HG02938 (cell line): ENCODE measurements around the gene FAT3.

ENCODE experiments used
- ATAC-seq: cut with Tn5 transposase; IDR thresholded peaks from one replicate; pipeline ENCODE4 v1.9.1; 2021; ENCODE audit warnings: mild to moderate bottlenecking, moderate library complexity; ENCODE audit not compliant: unreplicated experiment

FAT3 gene

DNA sequence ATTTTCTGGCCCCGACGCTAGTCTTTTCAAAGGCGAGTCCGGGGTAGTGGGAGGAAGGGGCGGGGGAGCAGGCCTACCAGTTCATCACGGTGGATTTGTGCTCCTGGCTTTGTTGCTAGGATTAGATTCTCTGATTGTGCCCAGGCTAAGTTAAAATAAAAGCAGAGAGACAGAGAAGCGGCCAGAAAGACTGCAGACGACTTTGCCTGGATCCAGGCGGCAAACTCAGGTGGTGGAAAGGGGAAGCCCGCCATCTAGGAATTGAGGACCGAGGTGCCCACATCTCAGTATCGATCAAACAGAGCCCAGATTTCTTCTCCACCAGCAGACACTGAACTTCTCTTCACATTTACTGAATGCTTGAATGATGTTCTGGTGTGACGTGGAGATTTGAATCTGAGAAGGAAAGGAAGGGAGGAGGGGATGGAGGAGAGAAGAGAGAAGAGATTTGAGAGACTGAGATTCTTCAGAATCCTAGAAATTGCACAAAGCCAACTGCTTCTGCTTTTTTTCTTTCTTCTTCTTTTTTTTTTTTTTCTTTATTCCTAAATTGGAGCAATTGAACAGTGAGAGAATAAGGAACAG lies 2.7 kb downstream of the FAT3 start:
- ATAC-seq, result no peak

DNA sequence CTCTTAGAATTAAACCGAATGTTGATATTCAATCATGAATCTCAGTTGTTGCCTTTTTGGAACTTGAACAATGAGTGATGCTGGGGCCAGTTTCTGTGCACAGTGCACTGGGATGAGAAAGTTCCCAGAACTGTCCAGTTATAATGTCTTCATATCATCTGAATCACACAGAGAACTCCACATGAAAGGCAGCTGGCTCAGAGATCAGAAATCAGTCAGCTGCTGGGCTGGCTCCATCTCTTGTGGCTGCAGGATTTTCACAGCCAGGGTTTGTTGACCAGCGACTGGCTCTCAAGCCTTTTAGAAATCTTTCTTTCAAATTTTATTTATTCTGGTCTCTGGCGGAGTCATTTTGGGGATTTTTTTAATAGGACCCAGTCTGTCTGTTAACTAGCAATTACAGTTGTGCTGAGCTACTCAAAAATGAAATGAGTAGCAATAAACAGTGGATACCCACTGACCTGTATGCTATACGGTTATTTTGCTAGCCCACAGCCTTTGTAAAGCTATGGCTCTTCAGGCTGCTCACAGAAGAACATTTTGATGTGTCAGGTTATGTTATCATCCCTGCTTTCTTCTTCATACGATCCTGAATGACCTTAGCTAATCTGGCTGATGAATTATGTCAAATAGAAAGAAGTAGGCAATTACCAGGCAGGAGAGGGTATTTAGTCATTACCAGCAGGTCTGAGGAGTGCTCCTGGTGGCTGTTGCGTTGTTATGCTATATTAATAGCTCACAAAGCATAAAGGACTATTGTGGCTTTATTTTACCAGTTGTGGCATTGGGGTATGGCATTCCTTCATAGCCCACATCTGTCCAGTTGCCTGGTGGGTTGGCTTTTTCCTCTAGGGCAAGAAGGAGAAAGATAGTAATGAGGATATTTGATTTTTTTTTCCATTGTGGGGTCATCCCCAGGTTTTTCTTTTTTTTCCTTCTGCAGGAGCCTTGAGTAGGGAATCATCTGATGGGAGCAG lies 3.6 kb downstream of the FAT3 start:
- no peak for ATAC-seq

DNA sequence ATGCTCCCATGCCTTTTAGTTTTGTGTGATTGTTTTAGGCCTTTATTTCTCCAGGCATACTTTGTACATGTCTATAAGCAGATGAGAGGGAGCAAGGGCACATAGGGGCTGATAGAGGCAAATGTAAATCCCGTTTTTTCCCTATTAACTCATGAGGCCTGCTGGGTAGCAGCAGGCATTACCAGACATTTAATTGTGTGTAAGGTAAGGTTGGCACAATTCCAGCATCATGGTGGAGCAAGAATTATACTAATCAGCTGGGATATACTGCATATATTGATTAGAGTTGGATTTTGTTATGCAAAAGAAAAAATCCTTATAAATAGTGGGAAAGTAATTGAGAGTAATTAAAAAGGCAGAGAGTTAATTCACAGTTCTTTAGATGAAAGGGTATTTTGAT lies 12.2 kb downstream of the FAT3 start:
- ATAC-seq, result no peak

DNA sequence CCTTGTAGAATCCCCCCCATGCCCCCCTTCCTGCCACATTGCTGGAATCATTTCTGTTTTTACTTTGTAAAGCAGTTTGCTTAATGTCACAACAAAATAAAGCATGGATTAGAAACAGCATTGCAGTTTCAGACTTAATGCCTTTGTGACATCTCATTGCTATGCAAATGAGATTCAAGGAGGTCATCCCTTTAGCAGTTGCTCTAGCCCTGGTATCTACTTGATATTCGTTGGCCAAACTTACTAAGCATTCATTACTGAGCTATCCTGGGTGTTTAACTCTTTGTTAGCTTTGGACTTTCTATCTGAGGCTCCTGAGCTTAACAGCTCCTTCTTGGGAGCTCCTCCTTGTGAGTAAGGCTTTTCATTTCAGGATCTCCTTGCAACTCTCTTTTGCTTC lies 16.3 kb downstream of the FAT3 start:
- no peak for ATAC-seq

DNA sequence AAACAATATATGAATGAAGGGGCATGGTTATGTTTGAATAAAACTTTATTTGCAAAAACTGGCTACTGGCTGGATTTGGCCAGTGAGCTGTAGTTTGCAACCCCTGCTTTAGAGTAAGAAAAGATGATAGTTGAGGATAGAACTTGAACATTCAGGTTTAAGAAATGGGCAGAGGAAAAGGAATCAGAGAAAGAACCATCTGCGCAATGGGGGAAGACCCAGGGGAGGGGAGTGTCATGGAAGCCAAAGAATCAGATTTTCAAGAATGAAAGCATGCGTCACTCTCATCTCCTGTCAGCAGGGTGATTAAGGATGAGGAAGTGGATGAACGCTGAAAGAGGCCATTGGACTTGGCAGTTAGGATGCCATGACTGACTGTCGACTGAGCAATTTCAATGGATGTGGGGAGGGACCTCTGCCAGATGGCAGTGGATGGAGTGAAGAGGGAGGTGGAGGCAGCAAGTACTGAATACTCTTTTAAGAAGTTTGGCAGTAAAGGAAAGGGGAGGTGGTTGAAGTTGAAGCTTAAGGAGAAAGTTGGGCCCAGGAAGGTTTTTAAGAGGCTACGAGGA lies 21.2 kb downstream of the FAT3 start:
- ATAC-seq, result no peak

- ATAC-seq, result no peak
These were observed 22.0 kb downstream of the FAT3 start for GRCh38 chr11:92246630-92247029.

DNA sequence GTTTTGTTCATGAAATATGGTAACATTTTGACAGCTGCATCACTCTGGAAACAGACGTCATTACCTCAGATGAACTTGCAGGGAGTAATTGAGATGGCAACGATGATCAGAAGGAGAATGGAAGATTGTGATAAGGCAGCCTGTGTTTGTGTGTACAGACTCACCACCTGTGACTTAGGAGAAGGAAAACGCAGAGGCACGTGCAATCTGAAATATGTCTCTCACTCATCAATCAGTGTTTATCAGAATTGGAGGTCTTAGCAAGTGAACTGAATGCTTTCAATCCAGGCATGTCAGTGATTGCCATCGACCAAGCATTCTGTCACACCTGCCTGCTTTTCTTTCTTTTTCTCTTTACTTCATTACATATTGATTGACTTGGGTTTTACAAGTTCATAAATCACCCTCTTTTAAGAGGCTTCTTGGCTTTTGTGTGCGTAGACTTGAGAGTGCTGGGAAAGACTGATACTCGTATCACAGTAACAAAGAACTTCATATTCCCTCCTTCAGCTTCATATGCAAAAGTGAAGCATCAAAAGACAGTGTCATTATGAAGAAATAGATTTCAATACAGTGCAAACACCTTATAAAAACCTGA lies 24.6 kb downstream of the FAT3 start:
- ATAC-seq, result no peak

DNA sequence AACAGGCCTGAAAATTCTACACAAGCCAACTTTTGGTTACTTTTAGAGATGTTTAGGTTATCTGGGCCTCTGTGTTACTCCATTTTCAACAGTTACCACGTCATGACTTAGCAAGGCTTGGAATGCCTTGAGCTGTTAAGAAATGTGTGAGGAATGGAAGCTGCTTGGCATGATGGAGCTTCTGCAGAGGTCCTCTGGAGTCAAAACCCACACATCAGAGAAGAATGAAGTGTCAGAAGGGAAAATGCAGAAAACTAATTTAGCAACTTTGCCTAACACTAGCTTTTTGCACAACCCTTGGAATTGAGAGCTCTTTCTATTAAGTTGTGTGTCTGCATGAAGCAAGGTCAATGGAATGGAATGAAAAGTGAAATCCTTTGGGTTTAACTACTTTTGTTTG lies 27.4 kb downstream of the FAT3 start:
- no peak for ATAC-seq

DNA sequence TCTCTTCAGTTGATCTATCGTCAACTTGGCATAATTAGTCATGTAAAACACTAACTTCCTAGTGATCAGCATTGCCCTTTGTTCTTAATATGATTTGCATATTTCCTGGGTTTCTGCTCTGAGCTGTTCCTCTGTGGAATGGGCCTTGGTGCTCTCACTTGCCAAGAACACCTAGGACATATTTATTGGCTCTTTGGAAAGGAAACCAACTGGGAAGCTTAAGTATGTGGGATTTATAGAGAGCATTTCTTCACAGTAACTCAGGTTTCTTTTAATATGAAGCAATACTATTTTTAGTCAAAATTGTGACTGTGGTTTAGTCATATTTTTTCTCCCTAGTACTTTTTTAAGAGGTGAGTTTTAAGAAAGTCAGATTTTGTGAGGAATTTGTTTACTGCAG lies 28.8 kb downstream of the FAT3 start:
- no peak for ATAC-seq

DNA sequence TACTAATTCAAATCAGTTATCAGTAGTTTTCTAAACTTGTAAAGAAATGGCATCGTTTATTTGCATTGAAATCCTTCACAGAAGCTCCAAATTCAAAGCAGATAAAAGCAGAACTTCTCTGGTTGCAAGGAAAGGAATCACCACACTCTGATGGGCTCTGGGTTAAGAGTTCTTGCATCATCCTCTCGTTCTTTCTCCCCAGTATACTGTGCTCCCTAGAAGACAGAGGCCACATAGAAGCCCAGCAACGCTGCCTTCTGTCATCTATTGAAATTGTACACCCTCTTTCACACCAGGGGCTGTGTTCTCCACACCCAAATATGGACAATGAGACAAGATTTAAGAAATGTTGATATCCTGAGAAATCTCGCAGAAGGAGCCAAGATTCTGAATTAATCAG lies 29.3 kb downstream of the FAT3 start:
- no peak for ATAC-seq

- no peak for ATAC-seq
These were observed 32.9 kb downstream of the FAT3 start for GRCh38 chr11:92257536-92257935.

DNA sequence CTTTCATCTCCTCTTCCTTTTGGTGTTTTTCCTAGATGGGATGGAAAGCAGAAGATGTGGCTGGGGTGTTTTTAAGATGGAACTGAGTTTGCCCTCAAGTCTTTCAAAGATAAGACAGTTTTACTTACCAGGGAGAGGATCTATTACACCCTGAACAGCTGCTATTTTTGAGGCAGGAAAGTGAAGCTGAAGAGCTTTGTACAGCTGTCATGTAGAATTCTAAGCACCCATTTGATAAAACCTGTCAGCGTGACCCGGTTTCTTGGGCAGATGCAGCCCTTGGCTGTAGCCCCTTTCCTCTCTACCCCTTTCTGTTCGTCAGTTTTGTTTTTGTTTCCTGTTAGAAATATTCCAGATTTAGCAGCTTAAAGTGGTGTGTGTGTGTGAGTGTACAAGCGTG lies 35.2 kb downstream of the FAT3 start:
- ATAC-seq, result no peak

DNA sequence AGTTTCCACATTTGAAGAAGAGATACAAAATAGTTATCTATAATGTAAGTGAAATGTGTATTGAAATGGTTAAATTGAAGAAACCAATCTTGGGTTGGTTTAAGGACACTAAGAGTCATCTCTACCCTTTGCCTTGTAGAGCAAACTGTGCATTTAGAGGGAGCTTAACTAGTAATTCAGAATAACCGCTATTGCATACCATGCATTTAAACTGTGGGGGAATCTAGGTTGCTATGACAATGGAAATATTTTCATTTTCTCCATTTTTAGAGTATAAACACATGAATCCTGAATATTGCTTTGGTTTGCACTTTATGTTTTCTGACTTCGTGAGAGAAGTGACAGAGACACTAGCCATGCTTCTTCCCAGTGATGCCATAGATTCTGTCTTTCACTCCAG lies 39.7 kb downstream of the FAT3 start:
- ATAC-seq, result no peak

GRCh38 chr11:92266806-92267205 lies 42.2 kb downstream of the FAT3 start:
- no peak for ATAC-seq

DNA sequence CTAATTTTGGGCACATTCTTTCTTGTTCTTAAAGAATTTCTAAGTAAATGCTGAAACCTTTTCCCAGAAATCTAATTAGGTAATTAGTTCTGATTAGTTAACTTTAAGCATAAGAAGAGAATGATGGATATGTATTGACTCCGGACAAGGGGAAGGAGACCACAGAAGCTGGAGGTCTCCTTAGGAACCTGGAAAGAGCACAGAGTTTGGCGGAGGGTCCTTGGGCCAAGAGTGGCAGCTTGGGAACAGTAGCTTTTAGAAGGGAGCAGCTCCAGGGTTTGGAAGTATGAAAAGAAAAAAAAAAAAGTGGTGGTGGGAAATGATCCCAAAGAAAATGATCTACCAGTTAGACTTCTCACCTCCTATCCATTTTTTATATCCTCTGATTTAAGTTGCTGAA lies 42.7 kb downstream of the FAT3 start:
- ATAC-seq, result no peak

GRCh38 chr11:92267968-92268367 lies 43.4 kb downstream of the FAT3 start:
- ATAC-seq, result no peak

GRCh38 chr11:92268546-92268945 lies 43.9 kb downstream of the FAT3 start:
- ATAC-seq, result no peak

DNA sequence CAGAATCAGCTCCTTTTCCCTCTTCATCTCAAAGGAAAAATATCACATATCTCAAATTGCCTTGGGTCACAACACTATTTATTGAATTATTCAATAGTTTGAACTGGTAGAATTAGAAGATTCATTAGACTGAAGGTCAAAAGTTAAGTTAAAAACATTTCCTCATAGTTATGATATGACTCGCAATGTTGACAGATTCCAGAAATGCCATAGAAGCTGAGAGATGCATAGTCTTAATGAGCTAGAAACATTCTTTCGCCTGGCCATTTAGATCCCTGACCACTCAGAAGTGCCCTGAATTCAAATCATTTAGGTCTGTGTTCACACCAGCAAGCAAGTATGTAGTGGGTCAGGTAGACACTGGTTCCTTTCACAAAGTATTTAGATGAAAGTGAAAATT lies 44.4 kb downstream of the FAT3 start:
- ATAC-seq, result no peak

DNA sequence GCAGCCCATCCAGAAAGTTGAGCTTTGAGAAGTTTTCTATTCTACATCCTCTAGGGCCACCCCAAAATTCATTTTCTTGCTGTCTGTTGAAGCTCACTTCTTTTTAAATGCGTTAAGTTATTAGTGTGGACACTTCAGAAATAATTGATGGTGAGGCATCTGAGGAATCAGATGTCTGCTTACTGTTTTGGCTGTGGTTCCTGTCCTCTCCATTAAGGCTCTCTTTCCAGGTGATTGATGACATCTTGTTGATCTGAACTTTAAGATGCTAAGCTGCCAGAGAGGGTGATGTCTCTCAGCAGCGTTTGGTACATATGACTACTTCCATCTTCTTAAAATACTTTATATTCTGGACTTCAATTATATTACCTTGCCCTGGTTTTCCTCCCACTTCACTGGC lies 45.2 kb downstream of the FAT3 start:
- no peak for ATAC-seq

DNA sequence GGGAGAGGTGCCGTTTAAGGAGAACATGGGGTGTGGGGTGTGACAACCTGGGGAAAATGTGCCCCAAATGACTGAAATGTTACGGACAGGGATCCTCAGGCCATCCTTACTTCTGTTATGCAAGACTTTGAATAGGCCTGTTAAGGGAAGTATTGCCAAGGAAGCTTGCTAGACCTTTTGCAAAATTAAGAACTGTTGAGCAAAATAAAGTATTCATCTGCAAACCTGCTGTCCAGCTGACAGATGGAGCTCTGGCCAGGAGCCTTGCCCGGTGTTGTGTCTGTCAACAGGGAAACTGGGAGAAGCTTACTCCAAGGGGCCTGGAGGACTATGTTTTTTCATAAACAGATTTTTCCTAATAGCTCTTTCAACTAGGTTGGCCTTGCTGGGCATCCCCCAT lies 48.0 kb downstream of the FAT3 start:
- no peak for ATAC-seq
